Endothelial cell of umbilical vein (primary cell): ENCODE data around the gene CCPG1.

Experiments
- CTCF ChIP-seq, 2 donors: IDR thresholded peaks; 1 replicate in 1 of 2; 2 replicates in 1 of 2; pipeline ENCODE4 v1.5.1; 2011; ENCODE audit warnings: low read length in 2 of 2, mild to moderate bottlenecking in 2 of 2, moderate library complexity in 2 of 2, control low read depth in 1 of 2, inconsistent platforms in 1 of 2, low read depth in 1 of 2; ENCODE audit not compliant: insufficient read depth in 1 of 2; ENCODE audit errors: extremely low read depth in 1 of 2
- EZH2 ChIP-seq: IDR thresholded peaks from 2 replicates; pipeline ENCODE4 v1.6.1; 2012; ENCODE audit warnings: borderline replicate concordance, low read depth, mild to moderate bottlenecking, moderate library complexity, low read length, inconsistent platforms; ENCODE audit not compliant: severe bottlenecking
- MAX ChIP-seq: IDR thresholded peaks from 2 replicates; pipeline ENCODE4 v1.6.1; 2011; ENCODE audit not compliant: insufficient read depth, insufficient read length
- POLR2A ChIP-seq: IDR thresholded peaks from 2 replicates; pipeline ENCODE4 v1.6.1; 2012; ENCODE audit warnings: low read depth, mild to moderate bottlenecking, control low read depth, low read length
- POLR2AphosphoS5 ChIP-seq: IDR thresholded peaks from 2 replicates; pipeline ENCODE4 v1.6.1; 2012; ENCODE audit warnings: low read depth, mild to moderate bottlenecking, control low read depth, low read length, moderate library complexity; ENCODE audit not compliant: insufficient read depth

- TF ChIP-seq CTCF (IDR thresholded peaks at IDR 0.05; ENCODE audit: extremely low read depth in 1 of 2, insufficient read depth in 1 of 2, low read depth in 1 of 2, low read length in 2 of 2), result no peak
- TF ChIP-seq POLR2AphosphoS5, result no peak
- TF ChIP-seq MAX, result no peak
- TF ChIP-seq EZH2, result no peak
- no peak for TF ChIP-seq POLR2A
Measured at GRCh38 chr15:55334997-55335396, 73.2 kb downstream of the CCPG1 start.
